Effector memory CD4-positive, alpha-beta T cell (primary cell): Measurements from ENCODE around the gene MAN2B1.
"Not testable (repeated sequence)": the region's sequence is repeated elsewhere in the genome, so short reads cannot be mapped to it uniquely, and the experiment has no call there.

Experiments used
- DNase-seq, 3 donors: peaks; one replicate each; pipeline ENCODE4 v3.0.0-alpha.2; 2020
- H3K27ac ChIP-seq: 2 replicates; pipeline ENCODE4 v1.7.0; 2013; ENCODE audit warnings: mild to moderate bottlenecking, low read length, moderate library complexity; ENCODE audit not compliant: insufficient read depth, poor library complexity, severe bottlenecking
- H3K27me3 ChIP-seq: replicated peaks from 2 replicates; pipeline ENCODE4 v1.7.0; 2013; ENCODE audit warnings: mild to moderate bottlenecking, low read length; ENCODE audit not compliant: insufficient read depth, control insufficient read depth, poor library complexity, severe bottlenecking
- H3K36me3 ChIP-seq: 2 replicates; pipeline ENCODE4 v1.7.0; 2013; ENCODE audit warnings: mild to moderate bottlenecking, low read length, moderate library complexity; ENCODE audit not compliant: control insufficient read depth, insufficient read depth
- H3K4me1 ChIP-seq: 2 replicates; pipeline ENCODE4 v1.7.0; 2013; ENCODE audit warnings: low read length, mild to moderate bottlenecking; ENCODE audit not compliant: control insufficient read depth, insufficient read depth, poor library complexity, severe bottlenecking
- H3K4me3 ChIP-seq: 2 replicates; pipeline ENCODE4 v1.7.0; 2013; ENCODE audit warnings: low read length, low read depth, mild to moderate bottlenecking; ENCODE audit not compliant: insufficient read depth, poor library complexity, severe bottlenecking
- H3K9me3 ChIP-seq: 2 replicates; pipeline ENCODE4 v1.7.0; 2013; ENCODE audit warnings: mild to moderate bottlenecking, low read length, moderate library complexity; ENCODE audit not compliant: control insufficient read depth

The MAN2B1 gene

GRCh38 chr19:12628040-12629022, 38.2 kb downstream of the MAN2B1 start:
- Histone ChIP-seq H3K27ac (no peak overlapping the region), H3K4me1 (no peaks in the 10 kb centered on the region), H3K9me3 (peaks cover 4% of the 10 kb centered on the region), H3K4me3 (no peak overlapping the region), H3K27me3 (no peaks in the 10 kb centered on the region), H3K36me3 (peaks cover 50% of the 10 kb centered on the region)
- DNase-seq = no peak

GRCh38 chr19:12626958-12627357, 39.6 kb downstream of the MAN2B1 start:
- no peaks in the 10 kb centered on the region for H3K27me3 ChIP-seq
- peaks cover 50% of the 10 kb centered on the region for H3K36me3 ChIP-seq
- no peak for DNase-seq
- H3K9me3 ChIP-seq = peaks cover 4% of the 10 kb centered on the region
- H3K4me1 ChIP-seq = no peaks in the 10 kb centered on the region
- H3K27ac ChIP-seq = no peak overlapping the region
- no peak overlapping the region for H3K4me3 ChIP-seq

- Histone ChIP-seq H3K4me1 (no peaks in the 10 kb centered on the region), H3K9me3 (peaks cover 4% of the 10 kb centered on the region), H3K36me3 (peaks cover 37% of the 10 kb centered on the region), H3K27me3 (no peaks in the 10 kb centered on the region), H3K4me3 (no peak overlapping the region), H3K27ac (no peak overlapping the region)
- DNase-seq = no peak
These were observed 43.0 kb downstream of the MAN2B1 start for GRCh38 chr19:12623361-12624031.

- not testable (repeated sequence) for DNase-seq, H3K27ac ChIP-seq, H3K4me1 ChIP-seq, H3K4me3 ChIP-seq, H3K9me3 ChIP-seq, H3K27me3 ChIP-seq
- peaks cover 17% of the 10 kb centered on the region for H3K36me3 ChIP-seq
These were observed 45.1 kb downstream of the MAN2B1 start for GRCh38 chr19:12621253-12622024.

- Histone ChIP-seq H3K9me3 (no peaks in the 10 kb centered on the region), H3K4me1 (peaks cover 17% of the 10 kb centered on the region), H3K36me3 (no peaks in the 10 kb centered on the region), H3K27me3 (no peaks in the 10 kb centered on the region), H3K4me3 (no peak overlapping the region), H3K27ac (no peak overlapping the region)
- no peak for DNase-seq
These were observed 48.9 kb downstream of the MAN2B1 start for GRCh38 chr19:12617646-12618045.

GRCh38 chr19:12611361-12611699, 55.2 kb downstream of the MAN2B1 start:
- no peaks in the 10 kb centered on the region for H3K36me3 ChIP-seq
- no peak for DNase-seq

GRCh38 chr19:12610540-12611360, 55.8 kb downstream of the MAN2B1 start, which contains the start of the genes ZNF490 and ZNF791:
TSS of gene ZNF490 (minus strand) at chr19:12610813. CDS start at chr19:12610680, 133 bp downstream.
TSS of gene ZNF791 (plus strand) at chr19:12610920. CDS start at chr19:12611080, 160 bp downstream.
- Histone ChIP-seq H3K4me1 (peaks cover 25% of the 10 kb centered on the region), H3K27ac (peak within 1 kb of the TSS; percentile 87), H3K4me3 (peak within 1 kb of the TSS; percentile 76), H3K9me3 (no peaks in the 10 kb centered on the region), H3K27me3 (no peaks in the 10 kb centered on the region), H3K36me3 (no peaks in the 10 kb centered on the region)
- peak; percentile 91 to 95 (median 93) for DNase-seq

More at GRCh38 chr19:12611361-12611699, 55.2 kb downstream of the MAN2B1 start:
- no peaks in the 10 kb centered on the region for H3K9me3 ChIP-seq
- peak overlapping the region; percentile 76 for H3K4me3 ChIP-seq
- no peaks in the 10 kb centered on the region for H3K27me3 ChIP-seq
- peaks cover 25% of the 10 kb centered on the region for H3K4me1 ChIP-seq
- peak overlapping the region; percentile 87 for H3K27ac ChIP-seq

- Histone ChIP-seq H3K27ac (no peak overlapping the region), H3K27me3 (no peaks in the 10 kb centered on the region), H3K9me3 (no peaks in the 10 kb centered on the region), H3K4me3 (no peak overlapping the region), H3K36me3 (no peaks in the 10 kb centered on the region), H3K4me1 (peaks cover 14% of the 10 kb centered on the region)
- DNase-seq = no peak
These were observed 58.9 kb downstream of the MAN2B1 start for GRCh38 chr19:12607631-12608030.

- no peak for DNase-seq
- Histone ChIP-seq H3K27ac (no peak overlapping the region), H3K4me3 (no peak overlapping the region), H3K36me3 (no peaks in the 10 kb centered on the region), H3K27me3 (no peaks in the 10 kb centered on the region), H3K4me1 (peaks cover 5% of the 10 kb centered on the region), H3K9me3 (no peaks in the 10 kb centered on the region)
These were observed 59.7 kb downstream of the MAN2B1 start for GRCh38 chr19:12606796-12607195.
